SH-SY5Y (cell line): ENCODE measurements around the gene EXOC3.

Experiments
- GATA2 ChIP-seq: IDR thresholded peaks from 2 replicates; pipeline ENCODE4 v1.6.1; 2011; ENCODE audit warnings: mild to moderate bottlenecking, low read depth, low read length
- GATA3 ChIP-seq: IDR thresholded peaks from 2 replicates; pipeline ENCODE4 v1.6.1; 2011; ENCODE audit warnings: low read depth, mild to moderate bottlenecking, low read length, moderate library complexity

- TF ChIP-seq GATA3 = no peak
- TF ChIP-seq GATA2 = no peak
Observed at GRCh38 chr5:460273-460625, 17.3 kb downstream of the EXOC3 start.
